ENCODE results near the gene MFGE8. TPM values are rescaled to one million over a fixed set of nuclear protein-coding genes. Genes with fewer than 3 reads are reported as not detected.

Gene MFGE8
- polyA plus RNA-seq, 1 of the 3 experiments (the other 2 are of a cell fraction), result 247 TPM

DNA sequence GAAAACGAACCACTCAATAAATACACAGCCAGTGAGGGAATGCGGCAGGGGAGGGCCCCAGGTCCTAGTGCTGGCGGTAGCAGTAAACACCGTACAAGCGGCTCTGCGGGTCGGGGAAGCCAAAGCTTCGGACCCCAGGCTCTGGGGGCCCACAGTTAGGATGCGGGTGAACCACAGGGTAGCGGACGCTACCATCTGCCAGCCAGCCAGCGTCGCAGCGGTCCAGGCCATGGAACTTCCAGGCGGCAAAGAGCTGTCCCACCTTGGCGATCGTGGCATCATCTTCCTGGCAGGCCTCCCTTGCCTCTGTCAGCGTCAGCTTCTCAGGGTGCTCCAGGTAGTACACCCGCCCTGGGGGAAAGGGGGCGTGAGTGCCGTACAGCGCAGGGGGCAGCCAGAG, 35.3 kb downstream of the MFGE8 start:
- H3F3A ChIP-seq (replicated peaks; ENCODE audit: insufficient read depth), result no peaks in the 10 kb centered on the region
- TF ChIP-seq, protein P1, sequence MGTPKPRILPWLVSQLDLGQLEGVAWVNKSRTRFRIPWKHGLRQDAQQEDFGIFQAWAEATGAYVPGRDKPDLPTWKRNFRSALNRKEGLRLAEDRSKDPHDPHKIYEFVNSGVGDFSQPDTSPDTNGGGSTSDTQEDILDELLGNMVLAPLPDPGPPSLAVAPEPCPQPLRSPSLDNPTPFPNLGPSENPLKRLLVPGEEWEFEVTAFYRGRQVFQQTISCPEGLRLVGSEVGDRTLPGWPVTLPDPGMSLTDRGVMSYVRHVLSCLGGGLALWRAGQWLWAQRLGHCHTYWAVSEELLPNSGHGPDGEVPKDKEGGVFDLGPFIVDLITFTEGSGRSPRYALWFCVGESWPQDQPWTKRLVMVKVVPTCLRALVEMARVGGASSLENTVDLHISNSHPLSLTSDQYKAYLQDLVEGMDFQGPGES (IDR thresholded peaks at IDR 0.05; ENCODE audit: low read depth, low read length), result no peak
- no peak for TF ChIP-seq RCOR1 (IDR thresholded peaks at IDR 0.05; ENCODE audit: low read length)
- TF ChIP-seq, protein P2, sequence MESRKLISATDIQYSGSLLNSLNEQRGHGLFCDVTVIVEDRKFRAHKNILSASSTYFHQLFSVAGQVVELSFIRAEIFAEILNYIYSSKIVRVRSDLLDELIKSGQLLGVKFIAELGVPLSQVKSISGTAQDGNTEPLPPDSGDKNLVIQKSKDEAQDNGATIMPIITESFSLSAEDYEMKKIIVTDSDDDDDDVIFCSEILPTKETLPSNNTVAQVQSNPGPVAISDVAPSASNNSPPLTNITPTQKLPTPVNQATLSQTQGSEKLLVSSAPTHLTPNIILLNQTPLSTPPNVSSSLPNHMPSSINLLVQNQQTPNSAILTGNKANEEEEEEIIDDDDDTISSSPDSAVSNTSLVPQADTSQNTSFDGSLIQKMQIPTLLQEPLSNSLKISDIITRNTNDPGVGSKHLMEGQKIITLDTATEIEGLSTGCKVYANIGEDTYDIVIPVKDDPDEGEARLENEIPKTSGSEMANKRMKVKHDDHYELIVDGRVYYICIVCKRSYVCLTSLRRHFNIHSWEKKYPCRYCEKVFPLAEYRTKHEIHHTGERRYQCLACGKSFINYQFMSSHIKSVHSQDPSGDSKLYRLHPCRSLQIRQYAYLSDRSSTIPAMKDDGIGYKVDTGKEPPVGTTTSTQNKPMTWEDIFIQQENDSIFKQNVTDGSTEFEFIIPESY (IDR thresholded peaks at IDR 0.05; ENCODE audit: borderline replicate concordance, low read depth), result no peak
- no peak for TF ChIP-seq POLR2AphosphoS5 (IDR thresholded peaks at IDR 0.05; ENCODE audit: low read depth, low read length)
- TF ChIP-seq MXI1 (IDR thresholded peaks at IDR 0.05; ENCODE audit: low read depth, low read length), result no peak
- no peak for TF ChIP-seq SMC3 (IDR thresholded peaks at IDR 0.05; ENCODE audit: low read depth, low read length)
- TF ChIP-seq EP300 (IDR thresholded peaks at IDR 0.05; ENCODE audit: borderline replicate concordance in 1 of 2, low read depth in 1 of 2, low read length in 1 of 2), result no peak
- TF ChIP-seq MEF2A (IDR thresholded peaks at IDR 0.05; ENCODE audit: borderline replicate concordance, low read depth), result no peak
- no peak for TF ChIP-seq FOSL2 (IDR thresholded peaks at IDR 0.05; ENCODE audit: borderline replicate concordance, low read depth)
- TF ChIP-seq, protein P3, sequence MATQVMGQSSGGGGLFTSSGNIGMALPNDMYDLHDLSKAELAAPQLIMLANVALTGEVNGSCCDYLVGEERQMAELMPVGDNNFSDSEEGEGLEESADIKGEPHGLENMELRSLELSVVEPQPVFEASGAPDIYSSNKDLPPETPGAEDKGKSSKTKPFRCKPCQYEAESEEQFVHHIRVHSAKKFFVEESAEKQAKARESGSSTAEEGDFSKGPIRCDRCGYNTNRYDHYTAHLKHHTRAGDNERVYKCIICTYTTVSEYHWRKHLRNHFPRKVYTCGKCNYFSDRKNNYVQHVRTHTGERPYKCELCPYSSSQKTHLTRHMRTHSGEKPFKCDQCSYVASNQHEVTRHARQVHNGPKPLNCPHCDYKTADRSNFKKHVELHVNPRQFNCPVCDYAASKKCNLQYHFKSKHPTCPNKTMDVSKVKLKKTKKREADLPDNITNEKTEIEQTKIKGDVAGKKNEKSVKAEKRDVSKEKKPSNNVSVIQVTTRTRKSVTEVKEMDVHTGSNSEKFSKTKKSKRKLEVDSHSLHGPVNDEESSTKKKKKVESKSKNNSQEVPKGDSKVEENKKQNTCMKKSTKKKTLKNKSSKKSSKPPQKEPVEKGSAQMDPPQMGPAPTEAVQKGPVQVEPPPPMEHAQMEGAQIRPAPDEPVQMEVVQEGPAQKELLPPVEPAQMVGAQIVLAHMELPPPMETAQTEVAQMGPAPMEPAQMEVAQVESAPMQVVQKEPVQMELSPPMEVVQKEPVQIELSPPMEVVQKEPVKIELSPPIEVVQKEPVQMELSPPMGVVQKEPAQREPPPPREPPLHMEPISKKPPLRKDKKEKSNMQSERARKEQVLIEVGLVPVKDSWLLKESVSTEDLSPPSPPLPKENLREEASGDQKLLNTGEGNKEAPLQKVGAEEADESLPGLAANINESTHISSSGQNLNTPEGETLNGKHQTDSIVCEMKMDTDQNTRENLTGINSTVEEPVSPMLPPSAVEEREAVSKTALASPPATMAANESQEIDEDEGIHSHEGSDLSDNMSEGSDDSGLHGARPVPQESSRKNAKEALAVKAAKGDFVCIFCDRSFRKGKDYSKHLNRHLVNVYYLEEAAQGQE (IDR thresholded peaks at IDR 0.05; ENCODE audit: low read depth, low read length), result no peak
- TF ChIP-seq, protein P4, sequence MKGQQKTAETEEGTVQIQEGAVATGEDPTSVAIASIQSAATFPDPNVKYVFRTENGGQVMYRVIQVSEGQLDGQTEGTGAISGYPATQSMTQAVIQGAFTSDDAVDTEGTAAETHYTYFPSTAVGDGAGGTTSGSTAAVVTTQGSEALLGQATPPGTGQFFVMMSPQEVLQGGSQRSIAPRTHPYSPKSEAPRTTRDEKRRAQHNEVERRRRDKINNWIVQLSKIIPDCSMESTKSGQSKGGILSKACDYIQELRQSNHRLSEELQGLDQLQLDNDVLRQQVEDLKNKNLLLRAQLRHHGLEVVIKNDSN (IDR thresholded peaks at IDR 0.05; ENCODE audit: borderline replicate concordance, low read depth), result no peak
- TF ChIP-seq RXRA (IDR thresholded peaks at IDR 0.05; ENCODE audit: borderline replicate concordance, low read depth), result no peak
- TF ChIP-seq RFX5 (IDR thresholded peaks at IDR 0.05; ENCODE audit: low read length), result no peak
- no peak for TF ChIP-seq YY1 (IDR thresholded peaks at IDR 0.05; ENCODE audit: low read depth)
- TF ChIP-seq TAF1 (IDR thresholded peaks at IDR 0.05; ENCODE audit: borderline replicate concordance, low read depth, low read length), result no peak
- DNase-seq, result no peak
- no peaks in the 10 kb centered on the region for H3K9me2 ChIP-seq
- no peaks in the 10 kb centered on the region for H4K20me1 ChIP-seq (ENCODE audit: insufficient read depth)
- CTCF ChIA-PET, result interaction anchor here (1.2 to 2.5 kb wide), 13 partner anchors 9 to 371 kb away, joined by 3 to 18 read pairs (median 7); partner anchors contain the start of gene HAPLN3
- H3K27me3 ChIP-seq (ENCODE audit: insufficient read depth), result peaks cover 3% of the 10 kb centered on the region; the same call in 1 of the 2 replicates
- 93% methylated on average over 20 of the region's 22 CpGs for WGBS (ENCODE audit: low lambda C conversion rate)
- H3K27ac ChIP-seq (ENCODE audit: low read depth in 2 of 2, low read length in 1 of 2), result no peak overlapping the region
- H3K4me2 ChIP-seq, result no peak overlapping the region
- no peaks in the 10 kb centered on the region for H3K36me3 ChIP-seq (replicated peaks in 1 of 2; ENCODE audit: control insufficient read depth in 1 of 2, insufficient read depth in 2 of 2, low read length in 1 of 2)
- no peak overlapping the region for H3K9ac ChIP-seq
- H3K79me2 ChIP-seq (ENCODE audit: insufficient read depth), result no peaks in the 10 kb centered on the region
- no peak overlapping the region for H3K4me3 ChIP-seq (ENCODE audit: low read depth in 2 of 2, low read length in 1 of 2)
- no peaks in the 10 kb centered on the region for H3K9me3 ChIP-seq
- H3K4me1 ChIP-seq (ENCODE audit: control insufficient read depth in 1 of 2, insufficient read depth in 2 of 2, low read depth in 1 of 2, low read length in 1 of 2), result no peaks in the 10 kb centered on the region
- no peak overlapping the region for H2AFZ ChIP-seq (ENCODE audit: low read depth)
- POLR2A ChIA-PET, result no interaction called here

Data from SK-N-SH (cell line).